ENCODE results near the gene TADA3.

The TADA3 gene

GRCh38 chr3:9757427-9757826 lies 34.8 kb downstream of the TADA3 start:
- DNase-seq, result no peak

- no peak for DNase-seq
Observed at GRCh38 chr3:9754678-9755077, 37.6 kb downstream of the TADA3 start.

- peak; percentile 26 for DNase-seq
Observed at GRCh38 chr3:9750556-9751411, 41.5 kb downstream of the TADA3 start.

- DNase-seq, result peak; percentile 99
Observed at GRCh38 chr3:9749645-9750555, 42.4 kb downstream of the TADA3 start, which contains the start of gene OGG1. OGG1 (plus strand) TSS chr3:9749952; CDS start chr3:9750287, 335 bp downstream.

- no peak for DNase-seq
Observed at GRCh38 chr3:9749296-9749644, 43.0 kb downstream of the TADA3 start.

GRCh38 chr3:9748031-9748430 lies 44.2 kb downstream of the TADA3 start:
- no peak for DNase-seq

GRCh38 chr3:9747267-9747666 lies 45.0 kb downstream of the TADA3 start:
- DNase-seq, result no peak

- DNase-seq, result no peak
Observed at GRCh38 chr3:9746330-9746729, 45.9 kb downstream of the TADA3 start.

GRCh38 chr3:9745521-9745920 lies 46.8 kb downstream of the TADA3 start:
- no peak for DNase-seq

GRCh38 chr3:9744162-9744561 lies 48.1 kb downstream of the TADA3 start:
- DNase-seq, result no peak

GRCh38 chr3:9743548-9743947 lies 48.7 kb downstream of the TADA3 start:
- DNase-seq, result no peak

GRCh38 chr3:9742560-9742959 lies 49.7 kb downstream of the TADA3 start:
- no peak for DNase-seq

- DNase-seq, result no peak
Observed at GRCh38 chr3:9739181-9739580, 53.1 kb downstream of the TADA3 start.

- peak; percentile 54 for DNase-seq
Observed at GRCh38 chr3:9736831-9737230, 55.4 kb downstream of the TADA3 start.

GRCh38 chr3:9732740-9733115 lies 59.5 kb downstream of the TADA3 start:
- DNase-seq, result peak; percentile 20

GRCh38 chr3:9732080-9732739 lies 60.1 kb downstream of the TADA3 start:
- peak; percentile 16 for DNase-seq

- peak; percentile 98 for DNase-seq
Observed at GRCh38 chr3:9731206-9732079, 60.8 kb downstream of the TADA3 start, which contains the start of gene BRPF1. BRPF1 (plus strand) TSS chr3:9731735; CDS start chr3:9734141, 2,406 bp downstream.

GRCh38 chr3:9730657-9731205 lies 61.5 kb downstream of the TADA3 start:
- no peak for DNase-seq

Measured in hematopoietic multipotent progenitor cell treated with erythropoietin and hydrocortisone succinate and interleukin-3 and kit ligand, for 8 days (in vitro differentiated cells).